ENCODE measurements around the gene SHF. TPM values are rescaled to one million over a fixed set of nuclear protein-coding genes. Genes with fewer than 3 reads are reported as not detected.

The SHF gene
- total and polyA plus RNA-seq, 2 of the 8 experiments (the other 6 are each of a cell fraction or from before 2014, with no cell fraction given): 13.1 to 26.7 TPM

DNA sequence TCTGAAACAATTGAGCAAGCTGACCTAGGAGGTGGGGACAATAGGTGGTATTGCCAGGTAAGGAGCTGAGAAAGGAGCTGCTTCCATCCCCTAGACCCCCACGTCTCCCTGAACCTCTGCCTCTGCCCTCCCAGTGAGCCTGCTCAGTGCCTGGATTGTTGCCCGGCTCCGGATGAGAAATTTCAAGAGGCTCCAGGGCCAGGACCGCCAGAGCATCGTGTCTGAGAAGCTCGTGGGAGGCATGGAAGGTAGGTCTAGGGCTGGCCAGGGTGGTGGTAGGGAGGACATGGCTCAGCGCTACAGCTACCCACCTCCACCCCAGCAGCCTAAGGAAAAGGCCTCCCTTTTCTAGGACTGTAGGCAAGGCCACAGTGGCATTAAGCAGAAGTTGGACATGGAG is 44.7 kb downstream of the SHF start:
- Histone ChIP-seq H3K4me1 (replicated peaks in 1 of 4; ENCODE audit: control insufficient read depth in 3 of 4, insufficient read depth in 4 of 4, low read length in 3 of 4) (no peaks in the 10 kb centered on the region; a peak in 1 of 7 replicates), H3K18ac (ENCODE audit: extremely low read depth, low read length) (no peak overlapping the region), H3K4me2 (ENCODE audit: insufficient read depth in 1 of 2, low read depth in 2 of 2, low read length in 2 of 2) (no peak overlapping the region), H2BK12ac (ENCODE audit: low read depth, low read length) (no peak overlapping the region), H3K79me2 (ENCODE audit: control insufficient read depth in 1 of 2, insufficient read depth in 2 of 2, low read length in 2 of 2) (no peaks in the 10 kb centered on the region), H4K20me1 (replicated peaks in 1 of 2; ENCODE audit: control insufficient read depth in 1 of 2, insufficient read depth in 2 of 2, low read length in 2 of 2) (no peaks in the 10 kb centered on the region), H4K5ac (ENCODE audit: insufficient read length, low read depth, low read length) (no peak overlapping the region), H4K91ac (replicated peaks; ENCODE audit: insufficient read length, low read length) (no peak overlapping the region), H3K56ac (replicated peaks; ENCODE audit: insufficient read length, low read depth, low read length) (no peak overlapping the region), H3K14ac (ENCODE audit: insufficient read length) (no peak overlapping the region), H3K9me3 (ENCODE audit: insufficient read depth in 2 of 2, low read depth in 1 of 2, low read length in 1 of 2) (no peaks in the 10 kb centered on the region), H3K4me3 (ENCODE audit: extremely low read depth in 1 of 4, insufficient read depth in 2 of 4, low read depth in 3 of 4, low read length in 4 of 4) (no peak overlapping the region), H3K79me1 (ENCODE audit: low read depth, low read length) (no peaks in the 10 kb centered on the region; the same call in 1 of the 2 replicates), H3K27ac (ENCODE audit: low read depth, low read length) (no peak overlapping the region), H2AFZ (ENCODE audit: low read length) (no peak overlapping the region), H2BK15ac (ENCODE audit: low read length) (no peak overlapping the region), H3K27me3 (replicated peaks in 1 of 4; ENCODE audit: control insufficient read depth in 3 of 4, extremely low read depth in 1 of 4, insufficient read depth in 3 of 4, low read length in 3 of 4) (peaks cover 0 to 2% (median 0%) of the 10 kb centered on the region in 4 experiments; a peak in 1 of 7 replicates), H3K36me3 (ENCODE audit: control insufficient read depth in 2 of 4, insufficient read depth in 4 of 4, low read length in 3 of 4) (no peaks in the 10 kb centered on the region), H2BK120ac (replicated peaks; ENCODE audit: low read depth, low read length) (no peak overlapping the region), H4K8ac (ENCODE audit: extremely low read depth, insufficient read depth, low read length) (no peak overlapping the region), H3K23ac (ENCODE audit: insufficient read length) (no peak overlapping the region), H2BK20ac (ENCODE audit: low read length) (no peak overlapping the region), H2BK5ac (ENCODE audit: low read depth, low read length) (no peak overlapping the region), H3K9ac (replicated peaks in 1 of 4; ENCODE audit: extremely low read depth in 1 of 4, low read depth in 3 of 4, low read length in 3 of 4) (no peak overlapping the region), H3K23me2 (ENCODE audit: low read depth, low read length) (no peaks in the 10 kb centered on the region), H2AK5ac (ENCODE audit: low read depth, low read length) (no peak overlapping the region), H3K4ac (replicated peaks; ENCODE audit: insufficient read length, low read depth, low read length) (no peak overlapping the region)
- POLR2A ChIA-PET (ENCODE audit: partially characterized antibody): interaction anchor here (2.0 kb wide), 1 partner anchor 13 kb away, joined by 6 read pairs; the partner anchor contains the start of genes DUOX1 and DUOXA1
- WGBS, 2 experiments (ENCODE audit: extremely low coverage in 1 of 2, insufficient coverage in 1 of 2, insufficient read length in 1 of 2, insufficient replicate concordance in 2 of 2, low coverage in 1 of 2, low lambda C conversion rate in 2 of 2, missing lambda C conversion rate in 1 of 2): 86% methylated on average over 6 of the region's 7 CpGs; no CpG with 5 or more reads in 1 of the 2 experiments
- CTCF ChIA-PET (ENCODE audit: partially characterized antibody): interaction anchor here (0.7 to 10.1 kb wide), 10 partner anchors 9 to 37 kb away, joined by 3 to 57 read pairs (median 4); partner anchors contain the start of genes DUOX1 and DUOXA1
- FAIRE-seq (no peak), DNase-seq (ENCODE audit: low read depth in 1 of 2, low spot score in 2 of 2) (no peak)
- no peak for TF ChIP-seq TCF12 (IDR thresholded peaks at IDR 0.05; ENCODE audit: low read depth, low read length)
- no peak for TF ChIP-seq KDM1A (IDR thresholded peaks at IDR 0.05; ENCODE audit: borderline replicate concordance, low read length)
- TF ChIP-seq ASH2L (IDR thresholded peaks at IDR 0.05; ENCODE audit: low read length): no peak
- TF ChIP-seq CBX8 (IDR thresholded peaks at IDR 0.05; ENCODE audit: borderline replicate concordance, low read depth, low read length): no peak
- TF ChIP-seq FOSL1 (IDR thresholded peaks at IDR 0.05; ENCODE audit: insufficient read depth, low read depth, low read length): no peak
- TF ChIP-seq JUN (IDR thresholded peaks at IDR 0.05; ENCODE audit: low read depth, low read length): no peak
- no peak for TF ChIP-seq ATF3 (IDR thresholded peaks at IDR 0.05; ENCODE audit: insufficient read depth, low read depth, low read length)
